ENCODE results near the gene DDT. TPM values are rescaled to one million over a fixed set of nuclear protein-coding genes. Genes with fewer than 3 reads are reported as not detected.
"Not testable (repeated sequence)": the region's sequence is repeated elsewhere in the genome, so short reads cannot be mapped to it uniquely, and the experiment has no call there.

Gene DDT
- total and polyA plus RNA-seq, 10 donors, result 63.4 to 224 (median 88.6) TPM

- TF ChIP-seq POLR2AphosphoS5 (IDR thresholded peaks at IDR 0.05), result no peak
- peak in 6 of 11 experiments; percentile 41 to 81 (median 62) for TF ChIP-seq CTCF (IDR thresholded peaks at IDR 0.05 in 8 of 11, conservative IDR thresholded peaks at IDR 0.05 in 3 of 11)
- no peak for TF ChIP-seq POLR2A (IDR thresholded peaks at IDR 0.05)
- Histone ChIP-seq H3K27me3 (replicated peaks in 1 of 7) (no peaks in the 10 kb centered on the region), H3K27ac (no peak overlapping the region), H3K4me1 (no peaks in the 10 kb centered on the region), H3K4me3 (no peak overlapping the region), H3K36me3 (no peaks in the 10 kb centered on the region), H3K9me3 (no peaks in the 10 kb centered on the region)
- WGBS, 5 donors, result 39 to 52% (median 45%) methylated on average over 4 to 6 of the region's 6 CpGs; no CpG with 5 or more reads in 1 of the 5 donors
- intact Hi-C loops (cut with DNase I; ENCODE audit: low total_unique reads), result no loop called here
- no peak for DNase-seq
Observed at GRCh38 chr22:23984430-23984829, 10.2 kb upstream of the DDT start.

- H3K27me3 ChIP-seq (replicated peaks in 1 of 7), result not testable (repeated sequence)
Observed at GRCh38 chr22:23980567-23980966, 6.3 kb upstream of the DDT start.

GRCh38 chr22:23979557-23980240, 5.5 kb upstream of the DDT start, which contains the start of gene GSTT2:
GSTT2 (plus strand) TSS chr22:23980134.
- H3K36me3 ChIP-seq; intact Hi-C loops (cut with DNase I; ENCODE audit: low total_unique reads); H3K27me3 ChIP-seq (replicated peaks in 1 of 7); H3K9me3 ChIP-seq; H3K27ac ChIP-seq; H3K4me3 ChIP-seq; DNase-seq; H3K4me1 ChIP-seq: not testable (repeated sequence)
- no CpG with 5 or more reads among the region's 41 CpGs for WGBS, 5 donors

More at GRCh38 chr22:23980567-23980966, 6.3 kb upstream of the DDT start:
- H3K4me1 ChIP-seq; H3K4me3 ChIP-seq; H3K9me3 ChIP-seq; H3K36me3 ChIP-seq; DNase-seq; H3K27ac ChIP-seq; intact Hi-C loops (cut with DNase I; ENCODE audit: low total_unique reads): not testable (repeated sequence)
- WGBS, 5 donors, result 36 to 59% (median 43%) methylated on average over 3 to 6 of the region's 7 CpGs; no CpG with 5 or more reads in 1 of the 5 donors

GRCh38 chr22:23977304-23977703, 3.1 kb upstream of the DDT start:
- H3K27me3 ChIP-seq (replicated peaks in 1 of 7); H3K27ac ChIP-seq; DNase-seq; H3K36me3 ChIP-seq; H3K9me3 ChIP-seq; H3K4me1 ChIP-seq; H3K4me3 ChIP-seq; intact Hi-C loops (cut with DNase I; ENCODE audit: low total_unique reads): not testable (repeated sequence)
- 86 to 100% (median 92%) methylated on average over 3 to 7 of the region's 12 CpGs; no CpG with 5 or more reads in 2 of the 5 donors for WGBS, 5 donors

- intact Hi-C loops (cut with DNase I; ENCODE audit: low total_unique reads); H3K27ac ChIP-seq; H3K27me3 ChIP-seq (replicated peaks in 1 of 7); H3K4me3 ChIP-seq; H3K9me3 ChIP-seq; DNase-seq: not testable (repeated sequence)
- 10 to 29% (median 23%) methylated on average over 4 to 9 of the region's 27 CpGs for WGBS, 5 donors
- Histone ChIP-seq H3K4me1 (peaks cover 0 to 20% (median 6%) of the 10 kb centered on the region in 6 donors), H3K36me3 (peaks cover 0 to 21% (median 20%) of the 10 kb centered on the region in 6 donors)
Observed at GRCh38 chr22:23974836-23975352, 653 bp upstream of the DDT start.

GRCh38 chr22:23971927-23972326, 2.3 kb downstream of the DDT start:
- H3K4me3 ChIP-seq; H3K27ac ChIP-seq; H3K9me3 ChIP-seq; H3K27me3 ChIP-seq (replicated peaks in 1 of 7); DNase-seq; intact Hi-C loops (cut with DNase I; ENCODE audit: low total_unique reads): not testable (repeated sequence)
- H3K36me3 ChIP-seq, result peaks cover 0 to 31% (median 26%) of the 10 kb centered on the region in 6 donors
- 89 to 98% (median 92%) methylated on average over 3 of the region's 3 CpGs for WGBS, 5 donors
- peaks cover 0 to 30% (median 6%) of the 10 kb centered on the region in 6 donors for H3K4me1 ChIP-seq

Data from spleen (tissue), 11 donors.